Subcutaneous adipose tissue (tissue), 4 donors: ENCODE results near the gene ASXL1. TPM values are rescaled to one million over a fixed set of nuclear protein-coding genes. Genes with fewer than 3 reads are reported as not detected.

Source experiments
- CTCF ChIP-seq: fragments of 450-650 bp; IDR thresholded peaks from one replicate; pipeline ENCODE4 v1.5.1; 2016; ENCODE audit warnings: low read depth, mild to moderate bottlenecking, control low read depth, antibody characterized with exemption, moderate library complexity
- total RNA-seq, 4 donors: library from RNA; depleted of rRNA; stranded (reverse); fragments of >200 nt; gene quantifications; one replicate each; pipeline ENCODE4 v1.1.0, GENCODE V29; 2016

Gene ASXL1
- total RNA-seq, 4 donors from 2014 or later: 77.0 to 125 (median 81.6) TPM

DNA sequence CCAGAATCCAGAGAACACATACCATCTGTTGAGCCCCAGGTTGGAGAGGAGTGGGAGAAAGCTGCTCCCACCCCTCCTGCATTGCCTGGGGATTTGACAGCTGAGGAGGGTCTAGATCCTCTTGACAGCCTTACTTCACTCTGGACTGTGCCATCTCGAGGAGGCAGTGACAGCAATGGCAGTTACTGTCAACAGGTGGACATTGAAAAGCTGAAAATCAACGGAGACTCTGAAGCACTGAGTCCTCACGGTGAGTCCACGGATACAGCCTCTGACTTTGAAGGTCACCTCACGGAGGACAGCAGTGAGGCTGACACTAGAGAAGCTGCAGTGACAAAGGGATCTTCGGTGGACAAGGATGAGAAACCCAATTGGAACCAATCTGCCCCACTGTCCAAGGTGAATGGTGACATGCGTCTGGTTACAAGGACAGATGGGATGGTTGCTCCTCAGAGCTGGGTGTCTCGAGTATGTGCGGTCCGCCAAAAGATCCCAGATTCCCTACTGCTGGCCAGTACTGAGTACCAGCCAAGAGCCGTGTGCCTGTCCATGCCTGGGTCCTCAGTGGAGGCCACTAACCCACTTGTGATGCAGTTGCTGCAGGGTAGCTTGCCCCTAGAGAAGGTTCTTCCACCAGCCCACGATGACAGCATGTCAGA, 77.4 kb downstream of the ASXL1 start:
- TF ChIP-seq CTCF: no peak

- no peak for TF ChIP-seq CTCF
Measured at GRCh38 chr20:32436142-32436861, 78.2 kb downstream of the ASXL1 start.

- TF ChIP-seq CTCF: no peak
Measured at GRCh38 chr20:32436968-32437367, 78.8 kb downstream of the ASXL1 start.

- TF ChIP-seq CTCF: no peak
Measured at GRCh38 chr20:32437391-32438074, 79.4 kb downstream of the ASXL1 start.

DNA sequence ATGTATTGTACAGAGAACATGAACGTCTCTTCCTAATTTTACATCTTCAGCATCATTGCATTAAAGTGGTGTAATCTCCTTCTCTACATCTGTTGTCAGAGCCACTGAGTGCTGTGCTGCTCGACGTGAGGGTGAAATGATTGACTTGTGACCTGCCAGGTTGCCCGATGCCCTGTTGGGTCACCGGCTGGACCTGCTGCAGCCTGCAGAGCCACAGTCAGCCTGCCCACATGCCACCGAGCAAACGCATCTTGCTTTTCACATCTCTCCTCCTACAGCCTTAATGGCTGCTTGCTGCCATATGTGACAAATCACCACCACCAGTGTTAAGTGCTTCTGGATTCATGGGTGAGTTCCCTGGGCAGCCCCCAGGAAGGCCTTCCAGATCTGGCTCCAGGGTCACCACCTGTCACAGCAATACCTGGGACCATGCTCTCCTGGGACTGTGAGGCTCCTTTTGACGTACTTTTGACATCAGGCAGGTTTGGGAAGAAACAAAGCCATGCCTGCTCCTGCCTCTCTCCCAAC, 80.3 kb downstream of the ASXL1 start:
- no peak for TF ChIP-seq CTCF

DNA sequence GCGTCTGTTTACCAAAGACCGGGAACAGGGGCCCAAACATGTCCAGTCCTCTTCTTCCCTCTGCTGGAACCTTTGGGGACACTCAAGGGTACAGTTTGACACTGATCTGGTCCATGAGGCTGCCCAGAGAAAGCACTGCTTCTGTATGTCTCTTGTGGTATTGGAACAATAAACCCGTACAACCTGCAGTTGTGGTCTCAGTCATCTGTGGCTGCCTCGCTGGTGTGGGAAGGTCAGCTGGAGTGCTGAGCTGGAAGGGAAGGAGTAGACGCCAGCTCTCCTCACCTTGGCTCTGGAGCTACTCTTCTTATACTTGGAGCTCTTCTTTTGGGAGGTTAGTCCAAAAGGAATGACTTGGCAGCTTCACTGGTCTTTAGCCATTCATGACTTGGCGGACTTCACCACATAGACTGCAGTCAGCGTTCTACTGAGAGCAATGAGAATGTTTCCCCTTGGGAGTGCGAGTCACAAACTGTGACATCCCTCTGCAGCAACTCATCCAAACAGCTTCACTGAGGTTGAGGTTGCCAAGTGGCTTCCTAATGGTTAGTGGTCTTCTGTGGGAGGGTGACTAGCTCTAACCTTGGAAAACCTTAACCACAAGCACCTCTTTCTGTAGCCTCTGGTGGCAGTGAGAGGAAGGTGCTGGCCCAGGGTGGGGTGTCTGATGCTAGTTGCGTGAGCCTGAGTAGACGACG, 81.2 kb downstream of the ASXL1 start:
- TF ChIP-seq CTCF: no peak
